H1 (cell line): ENCODE data around the gene HDAC7. TPM values are rescaled to one million over a fixed set of nuclear protein-coding genes. Genes with fewer than 3 reads are reported as not detected.
A peak's percentile ranks its signal among the peaks of the same experiment; 100 is the strongest.

Source experiments
- BRCA1 ChIP-seq: IDR thresholded peaks from 2 replicates; pipeline ENCODE4 v1.6.1; 2012; ENCODE audit warnings: low read depth, low read length, improper control_type of control experiment
- CHD7 ChIP-seq: fragments of 300-600 bp; sonication (generic); IDR thresholded peaks from 2 replicates; pipeline ENCODE4 v1.7.1; 2012; ENCODE audit warnings: low read length, moderate library complexity, mild to moderate bottlenecking, inconsistent platforms; ENCODE audit not compliant: insufficient replicate concordance
- GABPA ChIP-seq: IDR thresholded peaks from 2 replicates; pipeline ENCODE4 v1.6.1; 2011; ENCODE audit warnings: mild to moderate bottlenecking, low read length, moderate library complexity, borderline replicate concordance; ENCODE audit not compliant: insufficient read depth
- JUND ChIP-seq: IDR thresholded peaks from 2 replicates; pipeline ENCODE4 v1.6.1; 2011; ENCODE audit warnings: mild to moderate bottlenecking, improper control_type of control experiment, low read length
- POU5F1 ChIP-seq: IDR thresholded peaks from 2 replicates; pipeline ENCODE4 v1.6.1; 2011; ENCODE audit warnings: low read depth, mild to moderate bottlenecking, low read length, moderate library complexity
- RAD21 ChIP-seq, 2 experiments: IDR thresholded peaks in 1 of 2; conservative IDR thresholded peaks in 1 of 2; 2 replicates each; pipeline ENCODE4 v1.6.1; 2011; ENCODE audit warnings: low read depth in 2 of 2, low read length in 2 of 2, improper control_type of control experiment in 1 of 2, inconsistent platforms in 1 of 2, mild to moderate bottlenecking in 1 of 2, moderate library complexity in 1 of 2
- RBBP5 ChIP-seq: IDR thresholded peaks from 2 replicates; pipeline ENCODE4 v1.7.1; 2012; ENCODE audit warnings: low read depth, mild to moderate bottlenecking, inconsistent platforms, low read length, moderate library complexity, borderline replicate concordance
- RFX5 ChIP-seq: IDR thresholded peaks from 2 replicates; pipeline ENCODE4 v1.6.1; 2011; ENCODE audit warnings: low read depth, low read length, improper control_type of control experiment, borderline replicate concordance
- TAF7 ChIP-seq: optimal IDR thresholded peaks from 2 replicates; pipeline ENCODE3; 2011; ENCODE audit warnings: low read depth, mild to moderate bottlenecking, inconsistent platforms, low read length, moderate library complexity, borderline replicate concordance
- YY1 ChIP-seq: IDR thresholded peaks from 2 replicates; pipeline ENCODE4 v1.6.1; 2011; ENCODE audit warnings: low read depth, mild to moderate bottlenecking, low read length
- polyA plus RNA-seq, 7 experiments: library from polyadenylated mRNA; depleted of rRNA in 3 of 7; stranded (reverse) in 5 of 7; unstranded in 2 of 7; fragments of >200 nt in 5 of 7; fragments of 200-250 nt in 2 of 7; gene quantifications; 1 replicate in 5 of 7; 2 replicates in 1 of 7; 4 replicates in 1 of 7; pipeline versions ENCODE4 v1.2.1 to v1.2.3, GENCODE V29; 2011 to 2013; ENCODE audit warnings: missing spikeins in 2 of 7, mixed read lengths in 2 of 7
- total RNA-seq: library from RNA; stranded (reverse); fragmentation: NEBNext Ultra II Directional; extraction: Animal tissue kit (Norgen Biotek cat#: 25700); gene quantifications from 2 replicates; pipeline ENCODE4 v1.2.1, GENCODE V29; 2021

The HDAC7 gene
- total and polyA plus RNA-seq, 2 of the 8 experiments (the other 6 are each of a cell fraction or from before 2014, with no cell fraction given) = 25.5 to 84.9 TPM

- TF ChIP-seq CHD7 = no peak
- no peak for TF ChIP-seq RFX5
- TF ChIP-seq BRCA1 = no peak
- TF ChIP-seq GABPA = no peak
- no peak for TF ChIP-seq RBBP5
- peak; percentile 47; the same call in 1 of the 2 replicates for TF ChIP-seq YY1
- no peak for TF ChIP-seq TAF7
- peak; percentile 95 to 97 for TF ChIP-seq RAD21 (IDR thresholded peaks at IDR 0.05 in 1 of 2, conservative IDR thresholded peaks at IDR 0.05 in 1 of 2; ENCODE audit: low read depth in 2 of 2, low read length in 2 of 2)
- TF ChIP-seq JUND = no peak
- no peak for TF ChIP-seq POU5F1
Observed at GRCh38 chr12:47779301-47779942, 40.3 kb downstream of the HDAC7 start (continued).
